K562 (cell line): ENCODE measurements around the gene XBP1. TPM values are rescaled to one million over a fixed set of nuclear protein-coding genes. Genes with fewer than 3 reads are reported as not detected.

Experiments used
- ATAC-seq: fragments of 200-7000 bp; cut with Tn5 transposase; 3 replicates; pipeline ENCODE4 v1.9.1; 2020; ENCODE audit warnings: moderate library complexity
- Bru-seq: library from RNA; stranded (reverse); fragments of 400-500 nt; gene quantifications from one replicate; lab custom pipeline; 2021; lab: Mats Ljungman, UMichigan
- BruChase-seq, 2 experiments: library from RNA; stranded (reverse); fragments of 400-500 nt; gene quantifications; one replicate each; lab custom pipeline; 2021; lab: Mats Ljungman, UMichigan
- BruUV-seq: library from RNA; stranded (reverse); fragments of 400-500 nt; replicated peaks from 2 replicates; lab custom pipeline; 2021; lab: Mats Ljungman, UMichigan
- CTCF ChIA-PET: fragments of 300-600 bp; formaldehyde crosslinking; extraction: SDS; loops from one replicate; lab custom pipeline; 2021; ENCODE audit warnings: low intra/inter-chr PET ratio; lab: Yijun Ruan, JAX
- POLR2A ChIA-PET: fragments of 300-600, 350-650 bp; sonication (Branson Sonifier 250); formaldehyde crosslinking; extraction: SDS; loops from one replicate; lab custom pipeline; 2021; ENCODE audit warnings: antibody characterized with exemption, inconsistent platforms; lab: Yijun Ruan, JAX
- DNase-seq, 4 experiments: peaks; one replicate each; pipeline versions ENCODE4 v3.0.0 to v3.0.0-alpha.2; 2011 to 2018; ENCODE audit warnings: low spot score in 3 of 4, mixed read lengths in 3 of 4; ENCODE audit errors: extremely low read depth in 1 of 4
- FAIRE-seq: peaks from 2 replicates; lab custom pipeline; 2011; peaks lifted over from hg19 to GRCh38; lab: Jason Lieb, UNC
- H2AFZ ChIP-seq: 2 replicates; pipeline ENCODE4 v1.6.0; 2011; ENCODE audit warnings: low read depth, low read length, control low read depth, inconsistent platforms
- H3K27ac ChIP-seq: fragments of 200-600 bp; 3 replicates; pipeline ENCODE4 v1.8.0; 2011; ENCODE audit warnings: low read depth, mild to moderate bottlenecking, control low read depth, inconsistent platforms, low read length, moderate library complexity, mixed read lengths; ENCODE audit errors: extremely low read depth
- H3K27me3 ChIP-seq, 2 experiments: fragments of 300-600 bp in 1 of 2; 2 replicates in 1 of 2; 3 replicates in 1 of 2; pipeline versions ENCODE4 v1.6.0 to v1.8.0; 2011; ENCODE audit warnings: inconsistent platforms in 2 of 2, low read length in 2 of 2, mild to moderate bottlenecking in 1 of 2, mixed read lengths in 1 of 2, moderate library complexity in 1 of 2; ENCODE audit not compliant: control insufficient read depth in 2 of 2, insufficient read depth in 2 of 2
- H3K36me3 ChIP-seq: fragments of 300-600 bp; 3 replicates; pipeline ENCODE4 v1.8.0; 2011; ENCODE audit warnings: mild to moderate bottlenecking, low read length, inconsistent platforms; ENCODE audit not compliant: control insufficient read depth, insufficient read depth
- H3K4me1 ChIP-seq, 2 experiments: fragments of 200-600 bp in 1 of 2; replicated peaks in 1 of 2; 2 replicates in 1 of 2; 3 replicates in 1 of 2; pipeline versions ENCODE4 v1.5.1 to v1.8.0; 2011; ENCODE audit warnings: inconsistent platforms in 2 of 2, low read length in 2 of 2, mild to moderate bottlenecking in 1 of 2, mixed read lengths in 1 of 2, moderate library complexity in 1 of 2; ENCODE audit not compliant: control insufficient read depth in 2 of 2, insufficient read depth in 2 of 2
- H3K4me2 ChIP-seq: 2 replicates; pipeline ENCODE4 v1.6.1; 2011; ENCODE audit warnings: low read length, control low read depth, inconsistent platforms, mixed read lengths; ENCODE audit not compliant: insufficient read depth
- H3K4me3 ChIP-seq: fragments of 200-600 bp; sonication (generic), shearing (Covaris generic); 2 replicates; pipeline ENCODE4 v1.5.1; 2016; ENCODE audit warnings: control low read depth, inconsistent platforms
- H3K79me2 ChIP-seq: fragments of 200-600 bp; 3 replicates; pipeline ENCODE4 v1.8.0; 2011; ENCODE audit warnings: low read length, inconsistent platforms; ENCODE audit not compliant: control insufficient read depth, insufficient read depth
- H3K9ac ChIP-seq, 2 experiments: 2 replicates each; pipeline versions ENCODE4 v1.6.0 to v1.6.1; 2011; ENCODE audit warnings: low read depth in 2 of 2, low read length in 2 of 2, control low read depth in 1 of 2, inconsistent platforms in 1 of 2, mild to moderate bottlenecking in 1 of 2, mixed read lengths in 1 of 2; ENCODE audit not compliant: insufficient read depth in 1 of 2
- H3K9me1 ChIP-seq: one replicate; pipeline ENCODE4 v1.6.0; 2011; ENCODE audit warnings: inconsistent platforms, mild to moderate bottlenecking, low read length, moderate library complexity; ENCODE audit not compliant: control insufficient read depth, insufficient read depth
- H3K9me3 ChIP-seq: replicated peaks from 2 replicates; pipeline ENCODE4 v1.5.1; 2011; ENCODE audit warnings: low read depth, low read length, inconsistent platforms; ENCODE audit not compliant: control insufficient read depth, insufficient read depth
- H4K20me1 ChIP-seq: replicated peaks from 2 replicates; pipeline ENCODE4 v1.6.1; 2011; ENCODE audit warnings: low read length, inconsistent platforms, mixed read lengths; ENCODE audit not compliant: control insufficient read depth, insufficient read depth
- ARID3A ChIP-seq: IDR thresholded peaks from 2 replicates; pipeline ENCODE4 v1.6.1; 2012; ENCODE audit warnings: low read depth, low read length, improper control_type of control experiment, borderline replicate concordance
- FOS ChIP-seq: IDR thresholded peaks from 3 replicates; pipeline ENCODE4 v1.6.1; 2011; ENCODE audit not compliant: insufficient read length; ENCODE audit errors: extremely low read depth
- MTA3 ChIP-seq: fragments of 450-650 bp; formaldehyde crosslinking; IDR thresholded peaks from 2 replicates; pipeline ENCODE4 v1.6.1; 2017; ENCODE audit warnings: mild to moderate bottlenecking, borderline replicate concordance
- SMARCC2 ChIP-seq: fragments of 450-650 bp; IDR thresholded peaks from 2 replicates; pipeline ENCODE4 v1.6.1; 2017; ENCODE audit warnings: antibody characterized with exemption, moderate library complexity, mild to moderate bottlenecking, low read depth
- ZNF134 ChIP-seq: fragments of 250-450 bp; sonication (Bioruptor Pico); conservative IDR thresholded peaks from 2 replicates; pipeline ENCODE4 v1.4.0; 2020
- ZNF143 ChIP-seq: sonication (generic); formaldehyde crosslinking; IDR thresholded peaks from 2 replicates; pipeline ENCODE4 v1.9.0; 2022; ENCODE audit warnings: mild to moderate bottlenecking, missing genetic modification reagents
- ZNF449 ChIP-seq: fragments of 250-450 bp; sonication (Bioruptor Pico); IDR thresholded peaks from 2 replicates; pipeline ENCODE4 v1.8.0; 2022; ENCODE audit warnings: moderate library complexity, mild to moderate bottlenecking, inconsistent platforms
- ZNF561 ChIP-seq: fragments of 450-650 bp; formaldehyde crosslinking; conservative IDR thresholded peaks from 2 replicates; pipeline ENCODE4 v1.4.0; 2020; ENCODE audit warnings: mild to moderate bottlenecking, moderate library complexity
- ZNF589 ChIP-seq: fragments of 200-800 bp; sonication (Bioruptor generic); IDR thresholded peaks from 2 replicates; pipeline ENCODE4 v1.6.1; 2016; ENCODE audit warnings: low read depth, missing genetic modification characterization, missing compliant biosample characterization
- WGBS: fragments of 100-300 bp; shearing (Covaris generic); methylation state at CpG from one replicate; pipeline ENCODE4 v1.1.6; 2016; ENCODE audit warnings: low coverage, mixed read lengths; ENCODE audit not compliant: insufficient coverage; ENCODE audit errors: missing lambda C conversion rate; 5-methylcytosine and 5-hydroxymethylcytosine counted together
- in situ Hi-C: fragments of 300-500 bp; cut with MboI; formaldehyde crosslinking; loops from 4 replicates; pipeline ENCODE4 v1.15.0; 2018; ENCODE audit warnings: inconsistent platforms, mixed read lengths
- intact Hi-C: fragments of 100-400 bp; cut with micrococcal nuclease; formaldehyde crosslinking; loops from 2 replicates; pipeline ENCODE4 v1.14.2; 2022
- long read RNA-seq, 3 experiments: library from polyadenylated mRNA in 2 of 3; library from RNA in 1 of 3; unstranded in 2 of 3; stranded (forward) in 1 of 3; transcript quantifications; one replicate each; pipeline ENCODE4 v2.0.0, GENCODE V29; 2019 to 2022
- polyA minus RNA-seq, 3 experiments: library from RNA; depleted of rRNA, polyadenylated mRNA; stranded (reverse); fragments of >200 nt; gene quantifications; 2 replicates each; pipeline ENCODE4 v1.2.3, GENCODE V29; 2011
- polyA plus RNA-seq, 8 experiments: library from polyadenylated mRNA; depleted of rRNA in 4 of 8; stranded (reverse) in 5 of 8; unstranded in 3 of 8; fragments of >200 nt; fragmentation: Nextera tagmentation in 2 of 8; fragmentation: Illumina TruSeq in 1 of 8; extraction: Ambion mirVana in 2 of 8; extraction: Trizol in 1 of 8; gene quantifications; 2 replicates each; pipeline versions ENCODE4 v1.2.1 to v1.2.3, GENCODE V29; 2011 to 2014; ENCODE audit warnings: inconsistent platforms in 1 of 8, missing spikeins in 1 of 8
- total RNA-seq, 7 experiments: library from RNA; depleted of rRNA in 6 of 7; stranded (reverse); fragments of >200 nt in 6 of 7; fragmentation: Illumina TruSeq in 2 of 7; extraction: Trizol in 2 of 7; gene quantifications; 2 replicates each; pipeline versions ENCODE4 v1.2.1 to v1.2.3, GENCODE V29; 2011 to 2021; ENCODE audit warnings: low replicate concordance in 1 of 7

Gene XBP1
- 104 and 124 TPM in 2 replicates for total RNA-seq (2011; cell fraction: chromatin; rRNA removed; ENCODE audit: low replicate concordance)
- total RNA-seq (2011; cell fraction: nucleolus; rRNA removed): 145 and 151 TPM in 2 replicates
- 161 and 190 TPM in 2 replicates for total RNA-seq (2011; cell fraction: nucleoplasm; rRNA removed)
- 218 and 269 TPM in 2 replicates for total RNA-seq (2014; rRNA removed)
- 94.6 and 107 TPM in 2 replicates for total RNA-seq (2014; rRNA removed; fragmentation: Illumina TruSeq; extraction: Trizol)
- total RNA-seq (2015; rRNA removed; fragmentation: Illumina TruSeq; extraction: Trizol): 65.8 and 73.7 TPM in 2 replicates
- 94.6 and 101 TPM in 2 replicates for total RNA-seq (2021)
- 117 and 124 TPM in 2 replicates for polyA plus RNA-seq (2011; rRNA removed)
- 84.6 and 121 TPM in 2 replicates for polyA plus RNA-seq (2011; cell fraction: cytosol; rRNA removed)
- 58.8 and 84.0 TPM in 2 replicates for polyA plus RNA-seq (2011; cell fraction: nucleus; rRNA removed)
- polyA plus RNA-seq (2012): 63.8 and 159 TPM in 2 replicates
- 95.5 and 115 TPM in 2 replicates for polyA plus RNA-seq (2014; fragmentation: Illumina TruSeq; extraction: Trizol)
- polyA plus RNA-seq (2014; fragmentation: Nextera tagmentation; extraction: Ambion mirVana): 10 to 100 TPM; 25.0 to 28.6 TPM
- polyA plus RNA-seq (2014; rRNA removed): 81.9 and 96.3 TPM in 2 replicates
- polyA minus RNA-seq (2011; rRNA and poly(A)+ RNA removed): 144 and 170 TPM in 2 replicates
- polyA minus RNA-seq (2011; cell fraction: cytosol; rRNA and poly(A)+ RNA removed): 70.3 and 78.3 TPM in 2 replicates
- polyA minus RNA-seq (2011; cell fraction: nucleus; rRNA and poly(A)+ RNA removed): 35.4 and 52.6 TPM in 2 replicates
- percentile 98 among the genes with signal in this experiment for Bru-seq, nascent RNA
- percentile 98 among the genes with signal in this experiment for BruChase-seq, experiment 1, labeled RNA remaining after a 2-hour chase
- percentile 98 among the genes with signal in this experiment for BruChase-seq, experiment 2, labeled RNA remaining after a 6-hour chase
- long read RNA-seq, experiment 1, transcript XBP1-201 (5 exons, 1,850 nt): major isoform, 389 of 466 reads
- long read RNA-seq, experiment 1, transcript XBP1-203 (5 exons, 1,824 nt): minor isoform, 9 of 466 reads
- long read RNA-seq, experiment 1, partial matches to known transcripts: 13 of 466 reads
- long read RNA-seq, experiment 1, other reads (novel, unspliced or antisense): 49 of 466 reads
- long read RNA-seq, experiment 2, transcript XBP1-201 (5 exons, 1,850 nt): major isoform, 72 of 105 reads
- long read RNA-seq, experiment 2, transcript XBP1-206 (2 exons, 2,173 nt): minor isoform, 6 of 105 reads
- long read RNA-seq, experiment 2, partial matches to known transcripts: 4 of 105 reads
- long read RNA-seq, experiment 2, other reads (novel, unspliced or antisense): 21 of 105 reads
- long read RNA-seq, experiment 3, transcript XBP1-201 (5 exons, 1,850 nt): major isoform, 226 of 235 reads
- long read RNA-seq, experiment 3, partial matches to known transcripts: 4 of 235 reads
- long read RNA-seq, experiment 3, other reads (novel, unspliced or antisense): 1 of 235 reads

GRCh38 chr22:28800308-28801041 is at the start of gene XBP1:
TSS of gene XBP1 (minus strand) at chr22:28800569.
- H3K9ac ChIP-seq: peak within 1 kb of the TSS; percentile 96 to 97
- peak within 1 kb of the TSS; percentile 98 for H3K27ac ChIP-seq
- peaks cover 8 to 9% of the 10 kb centered on the region in 2 experiments; a peak in 3 of 5 replicates for H3K4me1 ChIP-seq
- ChIA-PET POLR2A (interaction anchor here (0.5 to 9.9 kb wide), 29 partner anchors 9 to 724 kb away, joined by 3 to 109 read pairs (median 4); partner anchors contain the start of genes CCDC117, CHEK2, EWSR1 and HSCB), CTCF (no interaction called here)
- peaks cover 9% of the 10 kb centered on the region; the same call in 1 of the 2 replicates for H4K20me1 ChIP-seq
- H3K9me3 ChIP-seq: no peaks in the 10 kb centered on the region
- H3K9me1 ChIP-seq: no peaks in the 10 kb centered on the region
- peaks cover 33% of the 10 kb centered on the region for H3K36me3 ChIP-seq
- in situ Hi-C loops: no loop called here
- no peaks in the 10 kb centered on the region for H3K27me3 ChIP-seq
- no TSS peak for BruUV-seq
- H3K79me2 ChIP-seq: peaks cover 70% of the 10 kb centered on the region
- under 1% methylated on average over 62 of the region's 78 CpGs for WGBS
- H3K4me2 ChIP-seq: peak within 1 kb of the TSS; percentile 82
- peak; percentile 76 for FAIRE-seq
- H2AFZ ChIP-seq: peak within 1 kb of the TSS; percentile 75; the same call in 1 of the 2 replicates
- peak; percentile 94 for ATAC-seq
- DNase-seq: peak; percentile 94 to 97 (median 95)
- intact Hi-C loops: no loop called here
- peak within 1 kb of the TSS; percentile 98 for H3K4me3 ChIP-seq
- TF ChIP-seq ZNF143 (CRISPR knock-in tag) (no peak), ARID3A (no peak), MTA3 (peak; percentile 89; the same call in 1 of the 2 replicates), ZNF589 (CRISPR knock-in tag) (no peak), ZNF134 (CRISPR knock-in tag) (no peak), SMARCC2 (no peak), ZNF561 (CRISPR knock-in tag) (no peak), ZNF449 (CRISPR knock-in tag) (no peak), FOS (peak; percentile 74)
